Stimulated activated CD8-positive, alpha-beta memory T cell treated with anti-CD3 and anti-CD28 coated beads, Interleukin-7, amount 100 ng/mL, for 4 hours (primary cell): ENCODE measurements around the gene HOXA4.

Source experiments
- DNase-seq, 2 donors: peaks; one replicate each; pipeline ENCODE4 v3.0.0-alpha.2; 2020; ENCODE audit warnings: low read depth in 2 of 2

HOXA4 gene

GRCh38 chr7:27105301-27106031 lies 25.1 kb downstream of the HOXA4 start:
- DNase-seq = no peak

GRCh38 chr7:27104341-27105058 lies 26.1 kb downstream of the HOXA4 start:
- DNase-seq = no peak

DNA sequence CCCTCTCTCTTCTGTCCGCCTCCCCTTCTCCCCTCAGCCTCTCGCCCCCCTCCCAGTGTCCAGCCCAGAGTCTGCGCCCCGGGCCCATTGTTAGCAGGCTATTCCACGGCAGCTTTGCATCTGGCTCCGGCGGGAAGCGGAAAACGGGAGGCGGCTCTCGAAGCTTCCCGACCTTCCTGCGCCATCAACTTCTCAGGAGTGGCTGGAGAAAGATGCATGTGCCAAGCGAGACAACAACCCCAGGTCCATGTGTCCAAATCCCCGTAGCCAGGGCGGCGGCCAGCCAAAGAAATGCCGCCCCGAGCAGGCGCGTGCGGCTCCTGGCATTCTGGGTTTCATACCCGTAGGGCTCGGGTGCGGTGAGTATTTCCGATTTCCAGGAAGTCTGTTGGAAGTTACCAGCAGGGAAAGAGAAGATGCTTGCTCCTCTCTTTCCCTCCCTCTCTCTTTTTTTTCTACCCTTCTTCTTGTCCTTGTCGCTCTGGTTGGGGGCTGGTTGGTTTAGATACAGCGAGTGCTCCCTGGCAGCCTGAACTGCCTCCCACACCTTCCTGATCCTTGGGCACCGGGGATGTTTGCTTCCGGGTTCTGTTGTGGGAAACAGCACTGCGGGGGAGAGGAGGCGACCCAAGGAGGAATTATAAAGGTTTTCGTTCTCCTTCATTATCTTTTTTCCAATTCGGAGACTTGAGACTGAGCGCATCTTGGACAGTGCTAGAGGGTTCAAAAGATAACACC lies 26.9 kb downstream of the HOXA4 start:
- DNase-seq = no peak

GRCh38 chr7:27102581-27103442 lies 27.7 kb downstream of the HOXA4 start, which contains the start of gene HOXA2:
TSS of gene HOXA2 (minus strand) at chr7:27102683. CDS start at chr7:27102500, 183 bp downstream.
- no peak for DNase-seq

- no peak for DNase-seq
Measured at GRCh38 chr7:27101957-27102580, 28.5 kb downstream of the HOXA4 start.

GRCh38 chr7:27101171-27101956 lies 29.2 kb downstream of the HOXA4 start:
- DNase-seq = no peak

DNA sequence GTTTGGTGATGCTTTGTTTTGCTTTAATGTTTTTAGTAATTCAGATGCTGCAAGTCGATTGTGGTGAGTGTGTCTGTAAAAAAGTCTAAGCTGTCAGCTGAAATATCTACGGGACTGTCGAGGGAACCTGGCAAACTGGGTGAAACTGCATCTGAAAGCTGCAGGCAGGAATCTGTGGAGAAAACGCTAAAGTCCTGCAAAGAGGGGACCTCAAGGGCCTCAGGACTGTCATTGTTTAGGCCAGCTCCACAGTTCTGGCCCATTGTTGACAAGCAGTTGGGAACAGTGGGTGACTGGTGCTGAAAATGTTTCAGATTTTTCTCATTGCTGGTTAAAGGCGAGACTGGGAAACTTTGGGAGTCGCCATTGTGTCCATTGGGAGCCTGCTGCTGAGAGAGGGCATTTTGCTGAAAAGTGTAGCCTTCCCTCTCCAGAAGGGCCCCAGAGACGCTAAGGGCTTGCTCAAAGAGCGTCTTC lies 29.8 kb downstream of the HOXA4 start:
- no peak for DNase-seq

- no peak for DNase-seq
Measured at GRCh38 chr7:27099453-27100370, 30.8 kb downstream of the HOXA4 start.

DNA sequence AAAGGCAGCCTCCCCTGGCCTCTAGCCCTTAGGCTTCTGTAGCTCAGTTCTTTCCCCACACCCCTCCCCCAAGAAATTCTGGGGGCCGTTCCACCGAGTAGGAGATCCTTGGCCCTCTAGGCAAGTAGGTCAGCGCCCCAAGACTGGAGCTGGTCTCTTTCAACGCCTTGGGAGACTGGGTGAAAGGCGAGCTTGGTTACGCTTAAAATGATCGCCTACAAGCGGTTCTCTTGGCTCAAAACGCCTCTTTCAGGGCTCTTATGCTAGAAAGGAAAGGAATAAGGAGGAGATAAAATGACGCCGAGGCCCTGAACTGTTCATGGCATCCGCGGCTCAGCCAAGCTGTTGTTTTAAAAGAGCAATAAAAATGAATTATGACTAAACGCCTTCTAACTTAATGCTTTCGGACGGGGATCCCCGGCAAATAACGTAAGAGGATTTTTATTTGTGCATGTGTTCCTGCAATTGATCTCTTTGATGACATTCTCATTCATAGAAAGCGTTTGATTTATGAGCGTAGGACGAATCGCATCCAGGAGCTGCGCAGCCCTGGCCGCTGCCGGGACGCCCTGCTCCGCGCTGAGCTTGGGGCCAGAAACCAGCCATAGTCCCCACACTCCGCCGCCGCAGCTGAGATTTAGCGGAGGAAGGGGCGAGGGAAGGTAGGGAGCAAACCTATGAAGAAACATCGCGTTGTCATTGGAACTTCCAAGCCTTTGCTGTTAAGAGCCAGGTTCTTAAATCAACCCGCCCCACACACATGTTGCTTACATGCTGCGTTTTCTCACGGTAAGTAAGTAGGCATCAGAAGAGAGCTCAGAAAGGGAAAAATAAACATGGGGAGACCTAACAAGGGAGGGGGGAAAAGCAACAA lies 31.7 kb downstream of the HOXA4 start:
- no peak for DNase-seq

DNA sequence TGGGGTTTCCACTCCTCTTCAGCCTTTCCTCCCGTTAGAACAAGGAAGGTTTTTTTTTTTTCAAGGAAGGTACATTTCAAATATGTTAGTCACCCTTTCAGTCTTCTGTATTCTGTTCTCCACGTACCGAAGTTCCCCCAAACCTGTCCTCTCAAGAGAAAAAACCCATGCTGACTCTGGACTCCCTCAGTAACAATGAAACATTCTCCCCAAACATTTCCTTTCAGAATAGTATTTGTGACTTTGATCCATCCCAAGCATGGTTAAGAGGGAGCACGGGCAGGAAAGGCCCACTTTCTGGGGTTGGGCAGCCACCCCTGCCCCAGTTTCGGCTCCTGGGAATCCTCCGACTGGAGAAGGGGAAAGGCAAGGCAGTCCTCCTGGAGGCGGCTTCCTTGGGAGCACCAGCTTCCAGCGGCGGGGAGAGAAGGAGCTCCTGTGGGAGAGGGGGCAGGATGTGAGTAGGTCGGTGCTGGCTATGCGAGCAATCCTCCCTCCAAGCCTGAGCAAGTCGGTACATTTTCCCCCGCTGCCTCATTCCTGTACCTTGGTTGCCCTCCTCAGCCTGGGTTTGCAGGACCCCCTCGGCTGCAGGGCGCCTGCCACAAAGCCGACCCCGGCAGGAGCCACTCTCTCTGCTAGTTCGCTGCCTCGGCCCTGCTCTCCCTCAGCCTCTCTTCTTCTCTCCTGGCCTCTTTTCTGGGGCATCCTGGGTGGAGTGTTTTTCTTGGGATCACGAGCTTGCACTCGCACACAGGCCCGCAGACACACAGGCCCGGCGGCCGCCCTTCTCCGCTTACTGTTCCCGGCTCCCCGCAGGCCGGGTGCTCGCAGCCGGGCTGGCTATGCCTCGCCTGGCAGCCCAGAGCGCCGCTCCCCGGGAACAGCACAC lies 32.6 kb downstream of the HOXA4 start:
- no peak for DNase-seq

DNA sequence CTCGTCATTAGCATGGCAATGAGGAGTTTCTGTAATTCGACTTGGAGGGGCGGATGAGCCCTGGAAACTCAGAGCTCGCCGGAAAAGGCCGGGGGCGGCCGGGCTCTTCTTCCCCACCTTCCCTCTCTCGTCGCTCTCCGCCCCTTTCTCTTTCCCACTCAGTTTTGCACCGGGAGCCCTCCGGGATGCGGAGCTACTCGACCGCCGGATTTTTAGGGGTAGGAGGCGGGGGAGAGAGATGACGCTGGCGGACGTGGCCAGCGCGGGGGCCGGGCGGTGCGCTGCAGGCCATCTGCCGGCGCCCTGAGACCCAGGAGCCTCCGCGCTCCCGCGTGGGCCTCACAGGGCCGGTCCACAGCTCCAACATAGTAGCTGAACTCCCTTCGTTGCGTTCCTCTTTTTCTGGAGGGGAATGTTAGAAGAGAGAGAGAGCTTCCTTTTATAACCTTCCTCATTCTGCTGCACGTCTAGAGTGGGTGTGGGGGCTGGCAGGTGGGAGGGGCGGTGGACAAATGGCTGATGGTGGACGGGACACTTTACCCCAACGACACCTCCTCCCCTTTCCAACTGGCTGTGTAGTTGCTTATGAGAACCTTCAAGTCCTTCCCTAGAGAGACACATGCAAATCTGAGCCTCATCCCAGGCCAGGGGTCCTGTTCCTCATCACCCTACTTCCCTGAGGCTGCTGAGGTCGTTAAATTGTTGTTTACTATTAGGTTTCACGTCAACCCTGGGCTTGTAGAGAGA lies 33.6 kb downstream of the HOXA4 start:
- no peak for DNase-seq

DNA sequence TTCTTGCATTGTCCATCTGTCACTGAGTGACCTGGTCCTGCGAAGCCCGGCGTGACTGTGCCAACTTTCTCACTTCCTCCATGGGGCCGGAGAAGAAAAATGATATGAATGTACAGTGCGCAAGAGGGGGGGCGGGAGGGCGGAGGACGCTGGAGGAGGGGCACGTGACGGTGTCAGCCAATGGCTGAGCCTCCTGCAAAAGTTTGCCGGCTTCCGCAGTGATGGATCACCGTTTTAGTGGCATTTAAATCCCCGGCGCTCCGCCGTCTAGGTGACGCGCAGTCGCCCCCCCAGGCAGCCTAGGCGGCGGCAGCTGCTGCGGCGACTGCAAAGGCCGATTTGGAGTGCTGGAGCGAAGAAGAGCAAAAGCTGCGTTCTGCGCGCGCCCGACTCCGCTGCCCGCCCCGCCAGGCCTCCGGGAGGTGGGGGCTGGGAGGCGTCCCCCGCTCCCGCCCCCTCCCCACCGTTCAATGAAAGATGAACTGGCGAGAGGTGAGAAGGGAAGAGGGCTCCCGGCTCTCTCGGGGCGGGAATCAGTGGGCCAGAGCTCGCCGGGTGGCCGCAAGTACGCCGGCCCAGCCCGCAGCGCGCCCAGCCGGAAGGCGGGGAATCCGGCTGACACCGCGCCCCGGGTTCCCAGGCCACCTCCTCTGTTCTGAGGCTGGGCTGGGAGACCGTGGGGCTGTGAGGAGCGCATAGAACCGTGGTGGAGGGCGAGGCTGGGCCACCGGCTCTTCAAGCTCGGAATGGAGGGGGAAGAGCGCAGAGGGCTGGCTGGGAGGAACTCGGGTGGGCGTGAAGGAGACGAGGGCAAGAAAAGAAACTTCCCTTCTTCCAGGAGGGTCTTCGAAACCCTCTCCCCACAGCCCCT lies 34.4 kb downstream of the HOXA4 start, which contains the start of gene HOXA1:
Gene HOXA1 (minus strand): TSS at position 104 of the 871 bp plus-strand sequence. CDS start 88 bp downstream, at position 16.
- peak; percentile 56 to 69 for DNase-seq

GRCh38 chr7:27095050-27095896 lies 35.3 kb downstream of the HOXA4 start:
- peak; percentile 8 to 26 for DNase-seq
